Osteocyte (in vitro differentiated cells): ENCODE data around the gene SH3RF1. TPM values are rescaled to one million over a fixed set of nuclear protein-coding genes. Genes with fewer than 3 reads are reported as not detected.
"Not testable (repeated sequence)": the region's sequence is repeated elsewhere in the genome, so short reads cannot be mapped to it uniquely, and the experiment has no call there.

Experiments
- DNase-seq: peaks from one replicate; pipeline ENCODE4 v3.0.0; 2021; ENCODE audit warnings: mixed read lengths; ENCODE audit not compliant: unreplicated experiment; ENCODE audit errors: extremely low spot score
- H3K27ac Mint-ChIP-seq: one replicate; pipeline ENCODE4 v1.8.0; 2021; ENCODE audit warnings: mild to moderate bottlenecking, mixed read lengths; ENCODE audit not compliant: unreplicated experiment
- H3K27me3 Mint-ChIP-seq: one replicate; pipeline ENCODE4 v1.8.0; 2021; ENCODE audit warnings: mixed read lengths; ENCODE audit not compliant: unreplicated experiment
- H3K36me3 Mint-ChIP-seq: one replicate; pipeline ENCODE4 v1.8.0; 2021; ENCODE audit warnings: mixed read lengths; ENCODE audit not compliant: unreplicated experiment
- H3K4me1 Mint-ChIP-seq: one replicate; pipeline ENCODE4 v1.8.0; 2021; ENCODE audit warnings: mixed read lengths; ENCODE audit not compliant: unreplicated experiment
- H3K4me3 Mint-ChIP-seq: one replicate; pipeline ENCODE4 v1.8.0; 2021; ENCODE audit warnings: mild to moderate bottlenecking, moderate library complexity, mixed read lengths; ENCODE audit not compliant: unreplicated experiment
- H3K9me3 Mint-ChIP-seq: one replicate; pipeline ENCODE4 v1.8.0; 2021; ENCODE audit warnings: mixed read lengths; ENCODE audit not compliant: unreplicated experiment
- CTCF ChIP-seq: fragments of 200-600 bp; sonication (generic); IDR thresholded peaks from 2 replicates; pipeline ENCODE4 v1.5.0; 2021; ENCODE audit warnings: antibody characterized with exemption, mild to moderate bottlenecking, moderate library complexity
- total RNA-seq: library from RNA; stranded (reverse); gene quantifications from 2 replicates; pipeline ENCODE4 v1.2.1, GENCODE V29; 2021

Gene SH3RF1
- total RNA-seq, 1 donor from 2014 or later: 31.8 TPM

GRCh38 chr4:169201222-169202144 is 69.3 kb downstream of the SH3RF1 start:
- Mint-ChIP-seq H3K9me3 (no peaks in the 10 kb centered on the region), H3K4me1 (peaks cover 73% of the 10 kb centered on the region), H3K27ac (peak overlapping the region; percentile 95), H3K27me3 (no peaks in the 10 kb centered on the region), H3K36me3 (peaks cover 6% of the 10 kb centered on the region), H3K4me3 (peak overlapping the region; percentile 44)
- no peak for TF ChIP-seq CTCF
- no peak for DNase-seq

DNA sequence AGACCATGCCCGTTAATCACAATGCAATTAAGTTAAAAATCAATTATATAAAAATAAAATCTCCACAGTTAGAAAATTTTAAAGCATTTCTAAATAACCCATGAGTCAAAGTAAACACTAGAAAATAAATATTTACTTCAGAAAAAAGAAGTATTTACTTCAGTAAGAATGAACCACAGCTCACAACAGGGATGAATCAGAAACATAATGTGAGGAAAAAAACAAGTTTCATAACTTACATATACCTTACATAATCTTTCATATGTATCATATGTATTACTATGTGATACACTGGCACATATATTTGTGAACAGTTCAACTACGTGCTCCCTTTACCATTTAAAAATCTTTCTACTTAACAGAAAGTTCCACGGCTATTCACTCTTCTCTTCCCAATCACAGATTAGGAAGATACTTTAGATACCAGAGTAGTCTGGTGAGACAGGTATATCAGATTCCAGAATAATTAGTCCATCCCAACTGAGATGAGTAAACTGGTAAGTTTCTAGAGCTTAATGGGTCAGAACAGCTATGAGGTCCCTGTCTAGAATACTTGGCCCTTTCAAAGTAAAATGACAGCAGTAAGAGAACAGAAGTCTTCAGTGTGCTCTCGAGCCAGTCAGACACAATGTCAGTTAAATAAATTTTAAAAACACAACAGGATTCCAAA is 70.3 kb downstream of the SH3RF1 start:
- H3K4me1 Mint-ChIP-seq: peaks cover 70% of the 10 kb centered on the region
- H3K4me3 Mint-ChIP-seq: peak overlapping the region; percentile 8
- peaks cover 4% of the 10 kb centered on the region for H3K9me3 Mint-ChIP-seq
- no peak for DNase-seq
- H3K27ac Mint-ChIP-seq: peak overlapping the region; percentile 95
- peaks cover 8% of the 10 kb centered on the region for H3K36me3 Mint-ChIP-seq
- TF ChIP-seq CTCF: no peak
- no peaks in the 10 kb centered on the region for H3K27me3 Mint-ChIP-seq

DNA sequence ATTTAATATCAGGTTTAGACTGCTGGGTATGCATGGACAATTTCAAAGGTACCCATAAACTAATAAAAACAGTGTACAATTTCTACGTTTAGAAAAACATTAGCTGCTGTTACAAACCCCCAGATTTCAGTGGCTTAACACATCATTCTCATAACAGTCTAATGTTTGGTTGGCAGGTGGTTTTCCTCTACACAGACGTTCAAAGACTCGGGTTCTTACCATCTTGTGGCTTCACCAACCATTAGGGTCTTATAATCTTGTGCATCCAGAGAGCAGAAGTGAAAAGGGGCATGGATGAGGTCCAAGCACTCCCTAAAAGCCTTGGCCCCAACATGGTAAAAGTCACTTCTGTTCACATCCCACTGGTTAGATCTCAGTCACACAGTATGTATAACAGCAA is 71.6 kb downstream of the SH3RF1 start:
- Mint-ChIP-seq H3K4me3 (no peak overlapping the region), H3K27ac (peak overlapping the region; percentile 72), H3K9me3 (peaks cover 14% of the 10 kb centered on the region), H3K4me1 (peaks cover 58% of the 10 kb centered on the region), H3K27me3 (no peaks in the 10 kb centered on the region), H3K36me3 (peaks cover 14% of the 10 kb centered on the region)
- no peak for TF ChIP-seq CTCF
- DNase-seq: no peak

GRCh38 chr4:169198167-169198566 is 72.6 kb downstream of the SH3RF1 start:
- no peak for DNase-seq
- TF ChIP-seq CTCF: no peak
- H3K36me3 Mint-ChIP-seq: peaks cover 11% of the 10 kb centered on the region
- H3K27me3 Mint-ChIP-seq: no peaks in the 10 kb centered on the region
- H3K9me3 Mint-ChIP-seq: peaks cover 14% of the 10 kb centered on the region
- H3K27ac Mint-ChIP-seq: no peak overlapping the region
- peaks cover 50% of the 10 kb centered on the region for H3K4me1 Mint-ChIP-seq
- no peak overlapping the region for H3K4me3 Mint-ChIP-seq

DNA sequence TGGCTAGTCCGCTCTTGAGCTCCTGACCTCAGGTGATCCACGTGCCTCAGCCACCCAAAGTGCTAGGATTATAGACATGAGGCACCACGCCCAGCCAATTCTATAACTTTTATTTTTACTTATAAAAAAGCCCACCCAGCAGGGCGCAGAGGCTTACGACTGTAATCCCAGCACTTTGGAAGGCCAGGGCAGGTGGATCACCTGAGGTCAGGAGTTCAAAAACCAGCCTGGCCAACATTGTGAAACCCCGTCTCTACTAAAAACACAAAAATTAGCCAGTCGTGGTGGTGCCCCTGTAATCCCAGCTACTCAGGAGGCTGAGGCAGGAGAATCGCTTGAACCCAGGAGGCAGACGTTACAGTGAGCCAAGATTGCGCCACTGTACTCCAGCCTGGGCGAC is 73.5 kb downstream of the SH3RF1 start:
- H3K27me3 Mint-ChIP-seq, DNase-seq, H3K4me3 Mint-ChIP-seq, H3K27ac Mint-ChIP-seq: not testable (repeated sequence)
- Mint-ChIP-seq H3K36me3 (peaks cover 11% of the 10 kb centered on the region), H3K4me1 (peaks cover 41% of the 10 kb centered on the region), H3K9me3 (peaks cover 14% of the 10 kb centered on the region)
